Measurements from ENCODE around the gene C16orf96. TPM values are rescaled to one million over a fixed set of nuclear protein-coding genes. Genes with fewer than 3 reads are reported as not detected.

Gene C16orf96
- total RNA-seq, 2 donors from 2014 or later = 1.5 to 1.6 TPM

GRCh38 chr16:4639899-4640509 lies 83.9 kb downstream of the C16orf96 start:
- Mint-ChIP-seq H3K9me3 (no peaks in the 10 kb centered on the region), H3K36me3 (ENCODE audit: low read depth) (peaks cover 11% of the 10 kb centered on the region), H3K4me1 (no peaks in the 10 kb centered on the region), H3K4me3 (no peak overlapping the region), H3K27me3 (ENCODE audit: insufficient read depth) (no peaks in the 10 kb centered on the region), H3K27ac (peak overlapping the region; percentile 26)
- no peaks in the 10 kb centered on the region for H3K9me3 ChIP-seq (ENCODE audit: control insufficient read depth, low read length)
- TF ChIP-seq CTCF (conservative IDR thresholded peaks at IDR 0.05) = no peak
- peak; percentile 39 for DNase-seq
- no peaks in the 10 kb centered on the region for H3K27me3 ChIP-seq (ENCODE audit: control insufficient read depth, insufficient read depth, low read length, poor library complexity, severe bottlenecking)
- 95 to 96% methylated on average over 24 to 27 of the region's 27 CpGs for WGBS, 2 experiments (ENCODE audit: insufficient coverage in 1 of 2, insufficient read length in 1 of 2)
- H3K4me1 ChIP-seq (ENCODE audit: control insufficient read depth, insufficient read depth, low read length) = no peaks in the 10 kb centered on the region
- no peak overlapping the region for H3K9ac ChIP-seq (ENCODE audit: extremely low read depth, low read length, poor library complexity, severe bottlenecking)
- no peak overlapping the region for H3K4me3 ChIP-seq (ENCODE audit: low read length)
- peaks cover 18% of the 10 kb centered on the region for H3K36me3 ChIP-seq (ENCODE audit: control insufficient read depth, insufficient read depth, low read length)
- H3K27ac ChIP-seq (ENCODE audit: low read depth, low read length) = peak overlapping the region; percentile 16

- TF ChIP-seq CTCF (conservative IDR thresholded peaks at IDR 0.05) = no peak
- peaks cover 18% of the 10 kb centered on the region for H3K36me3 ChIP-seq (ENCODE audit: control insufficient read depth, insufficient read depth, low read length)
- Mint-ChIP-seq H3K4me1 (no peaks in the 10 kb centered on the region), H3K27ac (peak overlapping the region; percentile 44), H3K36me3 (ENCODE audit: low read depth) (peaks cover 11% of the 10 kb centered on the region), H3K4me3 (no peak overlapping the region), H3K9me3 (no peaks in the 10 kb centered on the region), H3K27me3 (ENCODE audit: insufficient read depth) (no peaks in the 10 kb centered on the region)
- H3K9ac ChIP-seq (ENCODE audit: extremely low read depth, low read length, poor library complexity, severe bottlenecking) = no peak overlapping the region
- no peak overlapping the region for H3K4me3 ChIP-seq (ENCODE audit: low read length)
- DNase-seq = peak; percentile 39
- no peaks in the 10 kb centered on the region for H3K4me1 ChIP-seq (ENCODE audit: control insufficient read depth, insufficient read depth, low read length)
- no peak overlapping the region for H3K27ac ChIP-seq (ENCODE audit: low read depth, low read length)
- 95 to 100% methylated on average over 4 to 19 of the region's 19 CpGs for WGBS, 2 experiments (ENCODE audit: insufficient coverage in 1 of 2, insufficient read length in 1 of 2)
- no peaks in the 10 kb centered on the region for H3K27me3 ChIP-seq (ENCODE audit: control insufficient read depth, insufficient read depth, low read length, poor library complexity, severe bottlenecking)
- no peaks in the 10 kb centered on the region for H3K9me3 ChIP-seq (ENCODE audit: control insufficient read depth, low read length)
These were observed 84.6 kb downstream of the C16orf96 start for GRCh38 chr16:4640572-4641305.

- no peak overlapping the region for H3K27ac ChIP-seq (ENCODE audit: low read depth, low read length)
- peaks cover 18% of the 10 kb centered on the region for H3K36me3 ChIP-seq (ENCODE audit: control insufficient read depth, insufficient read depth, low read length)
- H3K27ac Mint-ChIP-seq = peak overlapping the region; percentile 44
- no peak overlapping the region for H3K4me3 Mint-ChIP-seq
- no peaks in the 10 kb centered on the region for H3K27me3 Mint-ChIP-seq (ENCODE audit: insufficient read depth)
- H3K9ac ChIP-seq (ENCODE audit: extremely low read depth, low read length, poor library complexity, severe bottlenecking) = no peak overlapping the region
- no peak overlapping the region for H3K4me3 ChIP-seq (ENCODE audit: low read length)
- no peaks in the 10 kb centered on the region for H3K4me1 ChIP-seq (ENCODE audit: control insufficient read depth, insufficient read depth, low read length)
- H3K9me3 ChIP-seq (ENCODE audit: control insufficient read depth, low read length) = no peaks in the 10 kb centered on the region
- H3K36me3 Mint-ChIP-seq (ENCODE audit: low read depth) = peaks cover 9% of the 10 kb centered on the region
- H3K27me3 ChIP-seq (ENCODE audit: control insufficient read depth, insufficient read depth, low read length, poor library complexity, severe bottlenecking) = no peaks in the 10 kb centered on the region
- no peaks in the 10 kb centered on the region for H3K4me1 Mint-ChIP-seq
- no peak for TF ChIP-seq CTCF (conservative IDR thresholded peaks at IDR 0.05)
- DNase-seq = no peak
- 98 to 99% methylated on average over 4 to 5 of the region's 5 CpGs for WGBS, 2 experiments (ENCODE audit: insufficient coverage in 1 of 2, insufficient read length in 1 of 2)
- no peaks in the 10 kb centered on the region for H3K9me3 Mint-ChIP-seq
These were observed 85.2 kb downstream of the C16orf96 start for GRCh38 chr16:4641306-4641687.

Measured in endodermal cell (in vitro differentiated cells).